ENCODE results near the gene SKI.

The SKI gene

GRCh38 chr1:2339206-2340085, 111.3 kb downstream of the SKI start:
- DNase-seq (ENCODE audit: low read depth), result no peak

- DNase-seq (ENCODE audit: low read depth), result no peak
Measured at GRCh38 chr1:2340086-2340917, 112.2 kb downstream of the SKI start.

GRCh38 chr1:2340918-2341254, 112.8 kb downstream of the SKI start:
- no peak for DNase-seq (ENCODE audit: low read depth)

- no peak for DNase-seq (ENCODE audit: low read depth)
Measured at GRCh38 chr1:2341706-2342383, 113.7 kb downstream of the SKI start.

- DNase-seq (ENCODE audit: low read depth), result no peak
Measured at GRCh38 chr1:2342384-2343022, 114.4 kb downstream of the SKI start.

GRCh38 chr1:2343023-2343935, 115.2 kb downstream of the SKI start:
- DNase-seq (ENCODE audit: low read depth), result no peak

- no peak for DNase-seq (ENCODE audit: low read depth)
Measured at GRCh38 chr1:2344121-2344681, 116.1 kb downstream of the SKI start.

GRCh38 chr1:2344744-2345296, 116.7 kb downstream of the SKI start:
- no peak for DNase-seq (ENCODE audit: low read depth)

- no peak for DNase-seq (ENCODE audit: low read depth)
Measured at GRCh38 chr1:2345297-2346075, 117.4 kb downstream of the SKI start.

- DNase-seq (ENCODE audit: low read depth), result no peak
Measured at GRCh38 chr1:2346691-2347408, 118.7 kb downstream of the SKI start.

GRCh38 chr1:2347409-2347785, 119.3 kb downstream of the SKI start:
- no peak for DNase-seq (ENCODE audit: low read depth)

- no peak for DNase-seq (ENCODE audit: low read depth)
Measured at GRCh38 chr1:2347896-2348295, 119.8 kb downstream of the SKI start.

GRCh38 chr1:2348346-2349325, 120.5 kb downstream of the SKI start:
- no peak for DNase-seq (ENCODE audit: low read depth)

GRCh38 chr1:2349806-2350205, 121.7 kb downstream of the SKI start:
- no peak for DNase-seq (ENCODE audit: low read depth)

- no peak for DNase-seq (ENCODE audit: low read depth)
Measured at GRCh38 chr1:2350501-2350900, 122.4 kb downstream of the SKI start.

GRCh38 chr1:2350911-2351655, 123.0 kb downstream of the SKI start:
- DNase-seq (ENCODE audit: low read depth), result no peak

GRCh38 chr1:2351723-2352122, 123.6 kb downstream of the SKI start:
- DNase-seq (ENCODE audit: low read depth), result no peak

All from activated T-helper 1 cell treated with Interleukin-2 at 50 U/mL for 16 hours (primary cell).